Measurements from ENCODE around the gene FAM163A.

- TF ChIP-seq POLR2A (IDR thresholded peaks at IDR 0.05) (no peak), EP300 (IDR thresholded peaks at IDR 0.05) (no peak)
- TF ChIP-seq, protein P1, sequence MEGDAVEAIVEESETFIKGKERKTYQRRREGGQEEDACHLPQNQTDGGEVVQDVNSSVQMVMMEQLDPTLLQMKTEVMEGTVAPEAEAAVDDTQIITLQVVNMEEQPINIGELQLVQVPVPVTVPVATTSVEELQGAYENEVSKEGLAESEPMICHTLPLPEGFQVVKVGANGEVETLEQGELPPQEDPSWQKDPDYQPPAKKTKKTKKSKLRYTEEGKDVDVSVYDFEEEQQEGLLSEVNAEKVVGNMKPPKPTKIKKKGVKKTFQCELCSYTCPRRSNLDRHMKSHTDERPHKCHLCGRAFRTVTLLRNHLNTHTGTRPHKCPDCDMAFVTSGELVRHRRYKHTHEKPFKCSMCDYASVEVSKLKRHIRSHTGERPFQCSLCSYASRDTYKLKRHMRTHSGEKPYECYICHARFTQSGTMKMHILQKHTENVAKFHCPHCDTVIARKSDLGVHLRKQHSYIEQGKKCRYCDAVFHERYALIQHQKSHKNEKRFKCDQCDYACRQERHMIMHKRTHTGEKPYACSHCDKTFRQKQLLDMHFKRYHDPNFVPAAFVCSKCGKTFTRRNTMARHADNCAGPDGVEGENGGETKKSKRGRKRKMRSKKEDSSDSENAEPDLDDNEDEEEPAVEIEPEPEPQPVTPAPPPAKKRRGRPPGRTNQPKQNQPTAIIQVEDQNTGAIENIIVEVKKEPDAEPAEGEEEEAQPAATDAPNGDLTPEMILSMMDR (IDR thresholded peaks at IDR 0.05) = no peak
These were observed 14.8 kb upstream of the FAM163A start for GRCh38 chr1:179728271-179728670.

Data from tibial nerve (tissue), 4 donors.